HFF-Myc (cell line): Measurements from ENCODE around the gene HUS1.
"Not testable (repeated sequence)": the region's sequence is repeated elsewhere in the genome, so short reads cannot be mapped to it uniquely, and the experiment has no call there.

Experiments used
- DNase-seq: peaks from one replicate; pipeline ENCODE4 v3.0.0-alpha.2; 2011; ENCODE audit warnings: low read depth; ENCODE audit errors: extremely low read depth
- H3K4me3 ChIP-seq: replicated peaks from 2 replicates; pipeline ENCODE4 v1.5.1; 2011; ENCODE audit warnings: low read depth, mild to moderate bottlenecking, control low read depth, low read length
- TF ChIP-seq, protein P1 (sequence below): IDR thresholded peaks from 2 replicates; pipeline ENCODE4 v1.5.1; 2012; ENCODE audit warnings: mild to moderate bottlenecking, low read depth, low read length, control low read depth; ENCODE audit errors: missing control alignments

The HUS1 gene

DNA sequence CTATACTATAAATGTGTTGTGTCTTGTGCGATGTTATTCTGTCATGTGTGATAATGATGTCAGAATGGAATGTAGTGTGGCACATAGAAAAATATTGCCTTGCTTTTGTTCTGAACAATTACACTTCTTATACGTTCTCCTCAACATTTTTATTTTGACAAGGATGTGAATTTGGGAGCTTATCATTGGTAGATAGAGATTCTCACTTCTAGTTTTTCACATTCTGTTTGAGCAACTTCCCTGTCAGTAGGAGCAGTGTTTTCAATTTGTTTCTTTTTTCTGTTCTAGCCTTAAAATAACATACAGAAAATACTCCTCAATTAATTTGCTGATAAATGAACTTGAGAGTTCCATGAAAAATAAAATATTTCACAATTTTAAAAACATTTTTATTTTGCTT is 31.9 kb upstream of the HUS1 start:
- H3K4me3 ChIP-seq = no peak overlapping the region
- no peak for DNase-seq
- TF ChIP-seq, protein P1, sequence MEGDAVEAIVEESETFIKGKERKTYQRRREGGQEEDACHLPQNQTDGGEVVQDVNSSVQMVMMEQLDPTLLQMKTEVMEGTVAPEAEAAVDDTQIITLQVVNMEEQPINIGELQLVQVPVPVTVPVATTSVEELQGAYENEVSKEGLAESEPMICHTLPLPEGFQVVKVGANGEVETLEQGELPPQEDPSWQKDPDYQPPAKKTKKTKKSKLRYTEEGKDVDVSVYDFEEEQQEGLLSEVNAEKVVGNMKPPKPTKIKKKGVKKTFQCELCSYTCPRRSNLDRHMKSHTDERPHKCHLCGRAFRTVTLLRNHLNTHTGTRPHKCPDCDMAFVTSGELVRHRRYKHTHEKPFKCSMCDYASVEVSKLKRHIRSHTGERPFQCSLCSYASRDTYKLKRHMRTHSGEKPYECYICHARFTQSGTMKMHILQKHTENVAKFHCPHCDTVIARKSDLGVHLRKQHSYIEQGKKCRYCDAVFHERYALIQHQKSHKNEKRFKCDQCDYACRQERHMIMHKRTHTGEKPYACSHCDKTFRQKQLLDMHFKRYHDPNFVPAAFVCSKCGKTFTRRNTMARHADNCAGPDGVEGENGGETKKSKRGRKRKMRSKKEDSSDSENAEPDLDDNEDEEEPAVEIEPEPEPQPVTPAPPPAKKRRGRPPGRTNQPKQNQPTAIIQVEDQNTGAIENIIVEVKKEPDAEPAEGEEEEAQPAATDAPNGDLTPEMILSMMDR = no peak

DNA sequence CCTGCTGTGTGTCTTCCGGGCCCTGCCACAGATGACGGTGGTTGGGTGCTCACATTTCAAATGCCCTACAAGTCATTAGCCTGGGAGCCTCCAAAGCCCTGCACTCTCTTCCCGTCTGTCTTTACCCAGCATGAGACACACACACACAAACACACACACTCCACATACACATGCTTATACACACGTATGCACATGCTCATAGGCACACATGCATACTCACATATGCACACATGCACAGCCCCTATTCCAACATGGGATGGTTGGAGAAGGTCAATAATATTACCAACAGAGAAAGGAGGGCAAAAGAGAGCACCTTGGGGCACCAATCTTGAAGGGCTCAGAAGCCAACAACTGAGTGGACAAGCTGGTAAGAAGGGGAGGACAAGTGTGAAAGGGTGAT is 30.5 kb upstream of the HUS1 start:
- TF ChIP-seq, protein P1 = no peak
- no peak overlapping the region for H3K4me3 ChIP-seq
- DNase-seq = no peak

DNA sequence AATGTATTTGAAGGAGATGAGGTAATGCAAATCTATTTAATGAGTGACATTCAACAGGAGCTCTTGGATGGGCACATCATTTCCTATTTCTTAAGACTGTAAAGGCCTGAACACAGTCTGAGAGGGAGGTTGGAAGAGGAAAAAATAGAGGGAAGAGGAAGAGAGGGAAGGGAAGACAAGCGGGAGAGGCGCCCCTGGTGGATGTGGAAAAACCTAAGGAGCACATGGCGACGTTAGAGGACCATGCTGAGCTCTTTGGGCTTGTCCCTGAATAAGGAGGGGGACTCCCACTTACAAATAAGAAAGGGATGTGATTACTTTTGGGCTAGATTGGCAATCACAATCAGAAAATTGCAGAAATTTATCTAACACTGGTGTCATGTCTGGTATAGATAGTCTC is 29.8 kb upstream of the HUS1 start:
- no peak for DNase-seq
- H3K4me3 ChIP-seq = no peak overlapping the region
- TF ChIP-seq, protein P1 = no peak

DNA sequence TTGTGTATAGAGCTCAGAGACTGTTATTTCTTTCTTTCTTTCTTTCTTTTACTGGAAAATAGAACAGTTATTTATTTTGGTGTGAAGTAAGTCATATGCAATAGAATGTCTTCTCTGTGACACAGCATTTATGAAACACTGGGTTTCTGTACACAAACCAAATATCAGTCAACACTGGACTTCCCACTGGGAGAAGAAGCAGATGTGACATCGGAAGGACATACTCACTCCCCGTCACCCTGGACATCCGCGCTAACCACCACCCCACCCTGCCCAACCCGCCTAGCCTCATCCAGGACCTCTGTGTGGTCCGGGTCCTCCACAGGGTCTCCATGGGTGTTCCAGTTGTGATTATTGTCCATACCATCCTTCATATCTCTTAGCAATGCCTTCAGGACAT is 27.5 kb upstream of the HUS1 start:
- no peak overlapping the region for H3K4me3 ChIP-seq
- TF ChIP-seq, protein P1 = no peak
- DNase-seq = no peak

DNA sequence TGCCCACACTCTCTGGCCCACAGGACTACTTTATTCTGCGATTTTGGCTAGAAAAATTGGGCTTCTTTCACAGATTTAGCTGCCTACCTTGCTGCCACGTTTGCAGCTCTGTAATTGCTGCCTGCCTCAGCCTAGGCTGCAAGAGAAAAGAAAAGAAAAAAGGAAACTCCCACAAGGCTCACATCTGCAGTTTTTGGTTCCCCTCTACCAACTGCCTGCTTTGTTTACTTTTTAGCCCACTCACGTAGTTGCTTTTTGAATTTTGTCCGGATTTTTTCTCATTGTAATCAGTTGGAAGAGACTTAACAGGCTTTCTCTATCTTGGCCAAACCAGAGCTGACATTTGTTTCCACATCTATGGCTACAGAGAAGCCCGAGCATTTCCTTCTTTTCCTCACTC is 25.2 kb upstream of the HUS1 start:
- no peak overlapping the region for H3K4me3 ChIP-seq
- DNase-seq = no peak
- TF ChIP-seq, protein P1 = no peak

DNA sequence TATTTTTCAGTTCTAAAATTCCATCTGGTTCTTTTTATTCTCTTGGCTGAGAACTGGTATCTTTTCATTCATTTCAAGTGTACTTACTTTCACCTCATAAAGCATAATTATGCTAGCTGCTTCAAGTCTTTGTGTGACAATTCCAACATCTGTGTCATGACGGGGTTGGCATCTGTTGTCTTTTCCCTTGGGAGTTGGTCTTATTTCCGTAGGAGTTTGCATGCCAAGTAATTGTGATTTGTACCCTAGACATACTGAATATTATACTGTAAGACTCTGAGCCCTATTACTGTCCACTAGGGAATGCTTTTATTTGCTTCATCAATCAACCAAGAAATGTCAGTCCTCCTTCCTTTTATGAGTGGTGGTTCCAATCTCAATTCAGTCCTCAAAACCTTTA is 24.6 kb upstream of the HUS1 start:
- TF ChIP-seq, protein P1 = no peak
- no peak for DNase-seq
- no peak overlapping the region for H3K4me3 ChIP-seq

DNA sequence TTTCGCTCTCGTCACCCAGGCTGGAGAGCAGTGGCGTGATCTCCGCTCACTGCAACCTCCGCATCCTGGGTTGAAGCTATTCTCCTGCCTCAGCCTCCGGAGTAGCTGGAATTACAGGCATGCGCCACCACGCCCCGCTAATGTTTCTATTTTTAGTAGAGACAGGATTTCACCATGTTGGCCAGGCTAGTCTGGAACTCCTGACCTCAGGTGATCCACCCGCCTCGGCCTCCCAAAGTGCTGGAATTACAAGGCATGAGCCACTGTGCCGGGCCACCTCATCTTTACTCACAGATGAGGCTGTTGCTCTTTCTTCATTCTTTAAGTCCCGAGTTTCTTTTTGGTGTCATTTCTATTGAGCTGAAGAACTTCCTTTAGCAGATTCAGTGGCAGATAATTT is 20.7 kb upstream of the HUS1 start:
- not testable (repeated sequence) for DNase-seq, H3K4me3 ChIP-seq

DNA sequence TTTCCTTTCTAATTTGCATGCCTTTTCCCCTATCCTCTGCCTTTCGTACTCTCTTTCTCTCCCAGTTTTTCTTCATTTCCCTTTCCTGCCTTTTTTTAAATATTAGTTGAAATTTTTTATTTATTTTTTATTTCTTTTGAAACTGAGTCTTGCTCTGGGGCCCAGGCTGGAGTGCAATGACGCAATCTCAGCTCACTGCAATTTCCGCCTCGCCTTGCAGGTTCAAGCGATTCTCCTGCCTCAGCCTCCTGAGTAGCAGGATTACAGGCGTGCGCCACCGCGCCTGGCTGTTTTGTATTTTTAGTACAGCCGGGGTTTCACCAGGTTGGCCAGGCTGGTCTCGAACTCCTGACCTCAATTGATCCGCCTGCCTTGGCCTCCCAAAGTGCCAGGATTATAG is 20.0 kb upstream of the HUS1 start:
- no peak overlapping the region for H3K4me3 ChIP-seq
- DNase-seq = no peak
- TF ChIP-seq, protein P1 = no peak
